OCI-LY1 (cell line): ENCODE measurements around the gene HOXD13.

Source experiments
- H2AFZ ChIP-seq: fragments of 200-600 bp; sonication (generic), shearing (Covaris generic); 2 replicates; pipeline ENCODE4 v1.6.0; 2014; ENCODE audit warnings: antibody characterized with exemption, mild to moderate bottlenecking, low read length
- H3F3A ChIP-seq: fragments of 200-600 bp; sonication (generic), shearing (Covaris generic); 2 replicates; pipeline ENCODE4 v1.6.0; 2014; ENCODE audit warnings: mild to moderate bottlenecking, antibody characterized with exemption, low read length, moderate library complexity; ENCODE audit not compliant: insufficient read depth
- H3K27ac ChIP-seq: fragments of 200-600 bp; sonication (generic); 2 replicates; pipeline ENCODE4 v1.5.1; 2014; ENCODE audit warnings: low read length, mixed run types, mild to moderate bottlenecking, low read depth; ENCODE audit not compliant: poor library complexity, severe bottlenecking
- H3K27me3 ChIP-seq: fragments of 200-600 bp; sonication (generic); 2 replicates; pipeline ENCODE4 v1.6.0; 2014; ENCODE audit warnings: antibody characterized with exemption, mild to moderate bottlenecking, low read length, moderate library complexity; ENCODE audit not compliant: insufficient read depth
- H3K36me3 ChIP-seq: fragments of 200-600 bp; sonication (generic); 2 replicates; pipeline ENCODE4 v1.6.1; 2014; ENCODE audit warnings: mild to moderate bottlenecking, antibody characterized with exemption, low read length, moderate library complexity, mixed read lengths; ENCODE audit not compliant: insufficient read depth
- H3K4me1 ChIP-seq: fragments of 200-600 bp; sonication (generic); 2 replicates; pipeline ENCODE4 v1.5.1; 2014; ENCODE audit warnings: mild to moderate bottlenecking, low read length, moderate library complexity; ENCODE audit not compliant: insufficient read depth, severe bottlenecking
- H3K4me2 ChIP-seq: fragments of 200-600 bp; sonication (generic), shearing (Covaris generic); 2 replicates; pipeline ENCODE4 v1.6.1; 2014; ENCODE audit warnings: low read length
- H3K4me3 ChIP-seq: fragments of 200-600 bp; sonication (generic); 2 replicates; pipeline ENCODE4 v1.5.1; 2014; ENCODE audit warnings: low read length, low read depth, mild to moderate bottlenecking, mixed read lengths; ENCODE audit not compliant: poor library complexity, severe bottlenecking
- H3K79me2 ChIP-seq: fragments of 200-600 bp; shearing (Covaris generic); 2 replicates; pipeline ENCODE4 v1.6.1; 2016; ENCODE audit warnings: mixed run types, low read length, mixed read lengths; ENCODE audit not compliant: insufficient read depth
- H3K9ac ChIP-seq: fragments of 200-600 bp; sonication (generic), shearing (Covaris generic); 2 replicates; pipeline ENCODE4 v1.6.1; 2014; ENCODE audit warnings: mild to moderate bottlenecking, low read length, mixed read lengths
- H3K9me2 ChIP-seq: fragments of 200-600 bp; sonication (generic), shearing (Covaris generic); 2 replicates; pipeline ENCODE4 v1.6.1; 2014; ENCODE audit warnings: low read depth, mild to moderate bottlenecking, low read length, mixed read lengths
- H3K9me3 ChIP-seq: fragments of 200-600 bp; shearing (Covaris generic); 2 replicates; pipeline ENCODE4 v1.6.1; 2014; ENCODE audit warnings: low read length, mixed read lengths
- H4K20me1 ChIP-seq: fragments of 200-600 bp; sonication (generic), shearing (Covaris generic); 2 replicates; pipeline ENCODE4 v1.6.0; 2016; ENCODE audit warnings: mild to moderate bottlenecking, low read length; ENCODE audit not compliant: insufficient read depth
- EZH2 ChIP-seq: fragments of 200-600 bp; sonication (generic), shearing (Covaris generic); IDR thresholded peaks from 2 replicates; pipeline ENCODE4 v1.8.0; 2017; ENCODE audit warnings: borderline replicate concordance, mixed run types, mild to moderate bottlenecking, antibody characterized with exemption, low read length, moderate library complexity, mixed read lengths
- TF ChIP-seq, protein P1 (sequence below): fragments of 200-600 bp; sonication (generic), shearing (Covaris generic); IDR thresholded peaks from 2 replicates; pipeline ENCODE4 v1.5.1; 2017; ENCODE audit warnings: mild to moderate bottlenecking, antibody characterized with exemption, low read length, moderate library complexity, mixed read lengths

Gene HOXD13

DNA sequence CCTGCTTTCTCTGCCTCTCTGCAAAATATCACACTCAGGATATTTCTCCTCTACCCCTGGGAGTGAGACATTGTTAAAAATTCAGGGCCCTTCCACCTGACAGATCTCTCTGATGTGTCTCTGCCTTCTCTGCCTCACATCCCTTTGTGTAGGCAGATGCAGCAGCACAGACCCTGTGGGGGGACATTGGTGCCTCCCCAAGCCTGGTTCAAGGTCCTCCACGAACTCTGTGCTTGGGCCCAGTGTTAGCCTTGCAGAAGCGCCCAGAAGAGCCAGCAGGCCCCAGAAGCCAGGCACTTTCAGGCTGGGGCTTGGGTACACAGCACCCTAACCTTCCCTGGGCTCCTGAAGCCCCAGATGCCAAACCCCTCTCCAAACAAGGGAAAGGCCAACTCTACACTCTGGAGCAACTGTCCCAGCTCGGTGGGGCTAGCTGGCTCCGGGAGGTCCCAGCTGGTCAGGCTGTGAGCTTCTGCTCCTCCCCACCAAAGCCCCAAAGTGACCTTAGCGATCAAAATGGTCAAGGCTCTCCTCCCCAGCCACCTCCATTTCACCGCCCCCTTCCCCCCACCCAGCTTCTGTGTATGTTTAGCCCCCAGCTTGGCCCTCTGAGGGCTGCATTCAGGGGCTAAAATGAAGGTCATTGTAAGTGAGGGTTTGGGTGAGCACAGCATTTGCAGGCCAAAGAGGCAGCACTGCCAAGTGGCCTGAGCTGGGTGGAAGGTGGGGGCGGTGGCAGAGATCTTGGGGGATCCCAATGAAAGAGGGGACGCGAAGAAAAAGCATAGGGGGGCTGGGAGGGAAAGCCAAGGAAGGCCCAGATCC is 32.6 kb downstream of the HOXD13 start:
- H3F3A ChIP-seq = no peaks in the 10 kb centered on the region
- TF ChIP-seq, protein P1, sequence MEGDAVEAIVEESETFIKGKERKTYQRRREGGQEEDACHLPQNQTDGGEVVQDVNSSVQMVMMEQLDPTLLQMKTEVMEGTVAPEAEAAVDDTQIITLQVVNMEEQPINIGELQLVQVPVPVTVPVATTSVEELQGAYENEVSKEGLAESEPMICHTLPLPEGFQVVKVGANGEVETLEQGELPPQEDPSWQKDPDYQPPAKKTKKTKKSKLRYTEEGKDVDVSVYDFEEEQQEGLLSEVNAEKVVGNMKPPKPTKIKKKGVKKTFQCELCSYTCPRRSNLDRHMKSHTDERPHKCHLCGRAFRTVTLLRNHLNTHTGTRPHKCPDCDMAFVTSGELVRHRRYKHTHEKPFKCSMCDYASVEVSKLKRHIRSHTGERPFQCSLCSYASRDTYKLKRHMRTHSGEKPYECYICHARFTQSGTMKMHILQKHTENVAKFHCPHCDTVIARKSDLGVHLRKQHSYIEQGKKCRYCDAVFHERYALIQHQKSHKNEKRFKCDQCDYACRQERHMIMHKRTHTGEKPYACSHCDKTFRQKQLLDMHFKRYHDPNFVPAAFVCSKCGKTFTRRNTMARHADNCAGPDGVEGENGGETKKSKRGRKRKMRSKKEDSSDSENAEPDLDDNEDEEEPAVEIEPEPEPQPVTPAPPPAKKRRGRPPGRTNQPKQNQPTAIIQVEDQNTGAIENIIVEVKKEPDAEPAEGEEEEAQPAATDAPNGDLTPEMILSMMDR = no peak
- TF ChIP-seq EZH2 = no peak
- H3K27ac ChIP-seq = no peak overlapping the region
- no peak overlapping the region for H2AFZ ChIP-seq
- no peaks in the 10 kb centered on the region for H3K36me3 ChIP-seq
- H3K9ac ChIP-seq = no peak overlapping the region
- no peaks in the 10 kb centered on the region; the same call in none of the 2 replicates for H3K27me3 ChIP-seq
- H3K79me2 ChIP-seq = no peaks in the 10 kb centered on the region
- no peaks in the 10 kb centered on the region for H4K20me1 ChIP-seq
- H3K4me1 ChIP-seq = no peaks in the 10 kb centered on the region
- H3K4me2 ChIP-seq = no peak overlapping the region
- H3K9me2 ChIP-seq = no peaks in the 10 kb centered on the region
- H3K9me3 ChIP-seq = no peaks in the 10 kb centered on the region
- no peak overlapping the region for H3K4me3 ChIP-seq

DNA sequence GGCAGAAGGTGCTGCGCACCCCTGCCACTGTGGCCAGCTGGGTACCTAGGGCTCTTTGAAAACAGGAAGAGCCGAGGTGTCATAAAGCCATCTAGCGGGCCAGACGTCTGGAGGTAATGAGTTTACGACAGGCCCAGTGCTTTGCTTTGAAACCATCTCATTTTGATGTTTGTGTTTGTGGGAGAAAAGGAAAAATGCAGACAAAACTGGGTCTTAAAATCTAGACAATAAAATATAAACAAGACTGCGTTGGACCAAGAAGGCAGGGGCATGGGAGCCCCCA is 33.2 kb downstream of the HOXD13 start:
- Histone ChIP-seq H3K27ac (no peak overlapping the region), H3K27me3 (no peaks in the 10 kb centered on the region; the same call in none of the 2 replicates), H4K20me1 (no peaks in the 10 kb centered on the region)

DNA sequence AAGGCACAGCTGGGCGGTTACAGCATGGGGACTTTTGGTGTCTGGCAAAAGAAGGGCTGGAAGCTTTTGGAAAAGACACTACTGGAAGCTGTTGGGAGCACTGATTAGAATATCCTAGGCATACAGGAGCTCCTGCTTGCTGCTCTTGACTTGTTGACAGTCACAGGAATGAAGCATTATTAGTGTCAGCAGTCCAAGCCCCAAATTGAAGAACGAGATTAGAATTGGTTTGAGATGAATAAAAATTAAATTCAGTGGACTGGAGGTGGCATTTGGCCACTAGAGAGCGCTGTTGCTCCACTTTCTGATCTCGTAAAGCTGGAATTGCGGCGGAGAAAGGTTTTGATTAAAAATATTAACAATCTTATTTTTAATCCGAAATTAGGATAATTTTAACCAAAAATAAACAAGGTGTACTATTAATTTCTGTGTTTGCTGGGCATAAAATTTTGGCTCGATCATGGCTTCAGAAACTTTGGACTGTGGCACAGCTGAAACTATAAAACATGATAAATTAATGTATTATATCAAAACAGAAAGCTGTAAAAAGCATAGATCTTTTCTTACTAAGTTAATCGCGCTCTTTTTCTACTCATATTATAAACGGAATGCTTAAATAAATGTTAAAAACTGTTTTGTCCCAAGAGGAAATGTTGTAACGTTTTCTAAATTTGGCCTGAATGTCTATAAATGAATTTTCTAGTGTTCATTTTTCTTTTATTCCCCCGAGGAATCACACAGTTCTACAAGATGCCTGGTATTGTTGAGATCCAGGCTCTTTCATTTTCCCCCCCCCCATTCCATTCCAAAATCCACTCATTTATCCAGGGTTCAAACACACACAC is 34.6 kb downstream of the HOXD13 start:
- H4K20me1 ChIP-seq = no peaks in the 10 kb centered on the region
- H3F3A ChIP-seq = no peaks in the 10 kb centered on the region
- no peaks in the 10 kb centered on the region for H3K4me1 ChIP-seq
- TF ChIP-seq EZH2 = no peak
- TF ChIP-seq, protein P1 = peak; percentile 82
- H3K4me3 ChIP-seq = no peak overlapping the region
- H3K36me3 ChIP-seq = no peaks in the 10 kb centered on the region
- H3K4me2 ChIP-seq = no peak overlapping the region
- H3K27me3 ChIP-seq = no peaks in the 10 kb centered on the region; the same call in none of the 2 replicates
- H3K9ac ChIP-seq = no peak overlapping the region
- no peak overlapping the region for H3K27ac ChIP-seq
- no peaks in the 10 kb centered on the region for H3K79me2 ChIP-seq
- no peaks in the 10 kb centered on the region for H3K9me2 ChIP-seq
- no peaks in the 10 kb centered on the region for H3K9me3 ChIP-seq
- no peak overlapping the region for H2AFZ ChIP-seq

More for the DNA sequence above, 33.2 kb downstream of the HOXD13 start:
- no peak overlapping the region for H2AFZ ChIP-seq
- TF ChIP-seq, protein P1 = no peak
- no peak for TF ChIP-seq EZH2
- no peak overlapping the region for H3K9ac ChIP-seq
- no peak overlapping the region for H3K4me3 ChIP-seq
- H3F3A ChIP-seq = no peaks in the 10 kb centered on the region
- no peaks in the 10 kb centered on the region for H3K4me1 ChIP-seq
- no peaks in the 10 kb centered on the region for H3K79me2 ChIP-seq
- no peak overlapping the region for H3K4me2 ChIP-seq
- H3K9me3 ChIP-seq = no peaks in the 10 kb centered on the region
- H3K36me3 ChIP-seq = no peaks in the 10 kb centered on the region
- H3K9me2 ChIP-seq = no peaks in the 10 kb centered on the region
